Body of pancreas (tissue), 4 donors: ENCODE data around the gene TRAM2.

Experiments used
- POLR2A ChIP-seq, 3 donors: fragments of 450-650 bp; IDR thresholded peaks; one replicate each; pipeline ENCODE4 v1.6.1; 2016; ENCODE audit warnings: antibody characterized with exemption in 3 of 3, mild to moderate bottlenecking in 2 of 3
- TF ChIP-seq, protein P1 (sequence below), 7 experiments: fragments of 450-650 bp in 4 of 7; fragments of 200-600 bp in 3 of 7; sonication (generic) in 3 of 7; IDR thresholded peaks; one replicate each; pipeline ENCODE4 v1.5.1; 2016 to 2019; ENCODE audit warnings: antibody characterized with exemption in 7 of 7

DNA sequence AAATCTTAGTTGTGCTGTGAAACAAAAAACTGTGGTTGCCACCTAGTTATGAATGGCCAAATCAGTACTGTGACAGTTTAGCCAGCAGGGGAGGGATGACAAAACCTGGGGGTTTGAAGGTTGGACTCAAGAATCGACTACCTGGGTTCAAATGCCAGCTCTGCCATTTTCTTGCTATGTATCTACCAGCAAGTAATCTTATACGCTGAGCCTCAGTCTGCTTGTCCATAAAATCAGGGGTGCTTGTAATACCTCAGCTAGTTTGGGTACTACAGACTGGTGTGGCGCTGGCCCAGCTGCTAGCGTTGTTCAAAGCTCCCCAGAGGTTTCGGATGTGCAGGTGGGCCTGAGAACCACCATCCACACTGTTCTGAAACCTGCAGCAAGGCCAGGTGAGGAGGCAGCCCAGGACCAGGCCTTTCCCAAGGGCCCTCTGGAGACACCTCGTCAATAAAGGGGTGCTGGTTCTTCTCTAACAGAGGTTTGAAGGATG, 40.4 kb downstream of the TRAM2 start:
- TF ChIP-seq, protein P1, sequence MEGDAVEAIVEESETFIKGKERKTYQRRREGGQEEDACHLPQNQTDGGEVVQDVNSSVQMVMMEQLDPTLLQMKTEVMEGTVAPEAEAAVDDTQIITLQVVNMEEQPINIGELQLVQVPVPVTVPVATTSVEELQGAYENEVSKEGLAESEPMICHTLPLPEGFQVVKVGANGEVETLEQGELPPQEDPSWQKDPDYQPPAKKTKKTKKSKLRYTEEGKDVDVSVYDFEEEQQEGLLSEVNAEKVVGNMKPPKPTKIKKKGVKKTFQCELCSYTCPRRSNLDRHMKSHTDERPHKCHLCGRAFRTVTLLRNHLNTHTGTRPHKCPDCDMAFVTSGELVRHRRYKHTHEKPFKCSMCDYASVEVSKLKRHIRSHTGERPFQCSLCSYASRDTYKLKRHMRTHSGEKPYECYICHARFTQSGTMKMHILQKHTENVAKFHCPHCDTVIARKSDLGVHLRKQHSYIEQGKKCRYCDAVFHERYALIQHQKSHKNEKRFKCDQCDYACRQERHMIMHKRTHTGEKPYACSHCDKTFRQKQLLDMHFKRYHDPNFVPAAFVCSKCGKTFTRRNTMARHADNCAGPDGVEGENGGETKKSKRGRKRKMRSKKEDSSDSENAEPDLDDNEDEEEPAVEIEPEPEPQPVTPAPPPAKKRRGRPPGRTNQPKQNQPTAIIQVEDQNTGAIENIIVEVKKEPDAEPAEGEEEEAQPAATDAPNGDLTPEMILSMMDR (IDR thresholded peaks at IDR 0.05) = no peak
- no peak for TF ChIP-seq POLR2A (IDR thresholded peaks at IDR 0.05)
